Fibroblast of villous mesenchyme (primary cell): ENCODE results near the gene MEIOSIN. TPM values are rescaled to one million over a fixed set of nuclear protein-coding genes. Genes with fewer than 3 reads are reported as not detected.
A peak's percentile ranks its signal among the peaks of the same experiment; 100 is the strongest.
"Not testable (repeated sequence)": the region's sequence is repeated elsewhere in the genome, so short reads cannot be mapped to it uniquely, and the experiment has no call there.

Source experiments
- DNase-seq: peaks from one replicate; pipeline ENCODE4 v3.0.0-alpha.2; 2010; ENCODE audit warnings: low read depth
- H3K4me3 ChIP-seq: 2 replicates; pipeline ENCODE4 v1.5.1; 2011; ENCODE audit warnings: low read depth, mild to moderate bottlenecking, low read length
- total RNA-seq: library from RNA; depleted of rRNA; stranded (reverse); fragments of >200 nt; gene quantifications from 2 replicates; pipeline ENCODE4 v1.2.3, GENCODE V29; 2012
- TF ChIP-seq, protein P1 (sequence below): IDR thresholded peaks from 2 replicates; pipeline ENCODE4 v1.5.1; 2012; ENCODE audit warnings: low read depth, mild to moderate bottlenecking, low read length; ENCODE audit not compliant: insufficient read depth

MEIOSIN gene
- total RNA-seq, 1 donor = not detected

DNA sequence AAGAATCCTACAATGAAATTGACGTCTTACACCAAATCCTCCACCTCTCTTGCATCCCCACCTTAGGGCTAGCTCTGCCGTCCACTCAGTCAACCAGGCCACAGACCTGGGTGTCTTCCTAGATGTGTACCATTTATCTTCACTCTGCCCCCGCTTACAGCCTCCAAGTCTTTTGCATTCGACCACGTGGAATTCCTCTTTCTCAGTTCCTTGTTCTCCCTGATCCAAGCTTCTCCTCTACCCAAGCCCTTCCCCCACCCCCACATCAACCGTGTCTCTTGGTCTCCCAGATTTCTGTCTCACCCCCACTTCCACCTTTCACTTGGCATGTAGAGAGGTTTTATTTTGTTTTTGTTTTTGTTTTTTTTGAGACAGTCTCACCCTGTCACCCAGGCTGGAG is 60.6 kb downstream of the MEIOSIN start:
- no peak overlapping the region for H3K4me3 ChIP-seq
- no peak for DNase-seq
- TF ChIP-seq, protein P1, sequence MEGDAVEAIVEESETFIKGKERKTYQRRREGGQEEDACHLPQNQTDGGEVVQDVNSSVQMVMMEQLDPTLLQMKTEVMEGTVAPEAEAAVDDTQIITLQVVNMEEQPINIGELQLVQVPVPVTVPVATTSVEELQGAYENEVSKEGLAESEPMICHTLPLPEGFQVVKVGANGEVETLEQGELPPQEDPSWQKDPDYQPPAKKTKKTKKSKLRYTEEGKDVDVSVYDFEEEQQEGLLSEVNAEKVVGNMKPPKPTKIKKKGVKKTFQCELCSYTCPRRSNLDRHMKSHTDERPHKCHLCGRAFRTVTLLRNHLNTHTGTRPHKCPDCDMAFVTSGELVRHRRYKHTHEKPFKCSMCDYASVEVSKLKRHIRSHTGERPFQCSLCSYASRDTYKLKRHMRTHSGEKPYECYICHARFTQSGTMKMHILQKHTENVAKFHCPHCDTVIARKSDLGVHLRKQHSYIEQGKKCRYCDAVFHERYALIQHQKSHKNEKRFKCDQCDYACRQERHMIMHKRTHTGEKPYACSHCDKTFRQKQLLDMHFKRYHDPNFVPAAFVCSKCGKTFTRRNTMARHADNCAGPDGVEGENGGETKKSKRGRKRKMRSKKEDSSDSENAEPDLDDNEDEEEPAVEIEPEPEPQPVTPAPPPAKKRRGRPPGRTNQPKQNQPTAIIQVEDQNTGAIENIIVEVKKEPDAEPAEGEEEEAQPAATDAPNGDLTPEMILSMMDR = no peak

GRCh38 chr19:45794627-45795026 is 61.4 kb downstream of the MEIOSIN start:
- TF ChIP-seq, protein P1 = no peak
- no peak for DNase-seq
- no peak overlapping the region for H3K4me3 ChIP-seq

- no peak overlapping the region for H3K4me3 ChIP-seq
- TF ChIP-seq, protein P1 = peak; percentile 84
- peak; percentile 77 for DNase-seq
Measured at GRCh38 chr19:45798995-45799517, 65.8 kb downstream of the MEIOSIN start.

GRCh38 chr19:45799541-45799940 is 66.3 kb downstream of the MEIOSIN start:
- not testable (repeated sequence) for DNase-seq, H3K4me3 ChIP-seq

DNA sequence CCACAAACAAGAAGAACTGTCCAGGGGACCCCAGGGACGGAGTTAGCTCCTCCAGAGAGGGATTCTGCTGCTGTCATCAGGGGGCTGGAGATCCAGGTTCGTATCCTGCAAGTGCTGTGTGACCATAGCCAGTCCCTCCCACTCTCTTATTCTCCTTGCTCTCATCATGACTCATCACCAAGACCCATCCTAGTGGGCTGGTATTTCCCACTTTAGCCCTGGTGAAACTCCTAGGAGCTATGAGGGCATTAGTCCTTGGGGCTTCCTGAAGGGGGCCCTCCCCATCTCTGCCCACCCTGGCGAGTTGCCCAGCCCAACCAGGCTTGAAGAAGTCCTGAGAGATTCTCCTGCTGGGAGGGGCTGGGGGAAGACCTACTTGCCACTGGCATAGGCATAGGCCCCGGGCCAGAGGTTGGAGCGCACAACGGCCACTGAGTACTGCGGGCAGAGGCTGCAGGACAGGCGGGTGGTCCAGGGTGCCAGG is 66.9 kb downstream of the MEIOSIN start:
- TF ChIP-seq, protein P1 = no peak
- DNase-seq = no peak
- H3K4me3 ChIP-seq = no peak overlapping the region

DNA sequence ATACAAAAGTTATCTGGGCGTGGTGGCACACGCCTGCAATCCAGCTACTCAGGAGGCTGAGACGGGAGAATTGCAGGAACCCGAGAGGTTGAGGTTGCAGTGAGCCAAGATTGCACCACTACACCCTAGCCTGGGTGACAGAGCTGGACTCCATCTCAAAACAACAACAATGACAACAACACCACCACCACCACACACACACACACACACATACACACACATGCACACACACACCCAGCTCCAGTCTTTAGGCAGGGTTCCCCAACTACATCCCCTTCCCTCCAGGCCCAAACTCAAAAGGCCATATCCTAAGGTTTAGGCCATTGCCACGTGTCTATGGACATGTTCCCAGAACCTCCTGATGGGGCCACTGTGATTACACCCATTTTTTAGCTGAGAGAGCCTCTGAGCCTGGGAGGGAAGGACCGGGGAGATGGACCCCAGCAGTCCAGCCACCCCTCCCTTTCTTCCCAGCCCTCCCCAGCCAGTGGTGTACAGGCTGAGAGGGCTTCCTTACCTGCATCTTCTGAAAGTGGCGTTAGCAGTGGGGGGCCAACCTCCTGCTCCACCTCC is 68.5 kb downstream of the MEIOSIN start:
- no peak overlapping the region for H3K4me3 ChIP-seq
- TF ChIP-seq, protein P1 = no peak
- DNase-seq = no peak

DNA sequence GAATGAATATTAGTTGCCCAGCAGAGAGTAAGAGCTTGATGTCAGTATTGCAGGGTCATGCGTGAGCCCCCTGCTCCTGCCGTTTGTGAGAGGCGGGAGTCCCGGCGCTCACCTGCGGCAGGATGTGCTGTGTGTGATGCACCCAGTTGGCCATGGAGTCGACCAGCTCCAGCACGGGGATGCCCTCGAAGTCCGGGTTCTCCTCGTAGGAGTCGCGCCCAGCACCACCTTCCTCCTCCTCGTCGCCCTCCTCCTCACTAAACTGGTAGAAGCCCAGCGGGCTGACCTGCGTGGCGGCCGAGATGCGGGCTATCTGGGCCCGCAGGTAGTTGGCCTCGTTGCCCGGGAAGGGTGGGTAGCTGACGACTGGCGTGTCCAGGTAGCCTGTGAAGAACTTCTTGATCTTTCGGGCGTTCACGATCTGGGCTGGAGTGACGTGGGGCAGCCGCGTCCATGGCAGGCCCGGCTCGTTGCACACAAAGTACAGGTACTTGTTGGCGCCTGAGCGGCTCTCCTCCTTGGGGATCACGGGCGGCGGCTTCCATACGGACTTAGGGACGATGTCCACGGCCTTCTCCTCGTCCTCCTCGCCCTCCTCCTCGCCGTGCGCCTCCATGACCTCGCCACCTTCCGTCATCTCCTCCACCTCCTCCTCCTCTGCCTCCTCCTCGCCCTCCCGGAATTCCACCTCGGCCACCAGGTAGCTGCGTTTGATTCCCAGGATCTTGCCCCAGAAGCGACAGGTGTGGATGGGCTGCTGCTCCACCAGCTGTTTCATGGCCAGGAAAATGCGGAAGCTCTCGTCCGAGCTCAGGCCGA is 71.1 kb downstream of the MEIOSIN start:
- DNase-seq = no peak
- TF ChIP-seq, protein P1 = no peak

More for the DNA sequence above, 71.1 kb downstream of the MEIOSIN start:
- H3K4me3 ChIP-seq = no peak overlapping the region
